Adrenal gland (tissue), 12 donors: ENCODE results near the gene PTX3. TPM values are rescaled to one million over a fixed set of nuclear protein-coding genes. Genes with fewer than 3 reads are reported as not detected.

ENCODE experiments used
- DNase-seq, 7 donors: peaks; one replicate each; pipeline ENCODE4 v3.0.0-alpha.2; 2019 to 2020
- H3K27ac ChIP-seq, 5 donors: fragments of 200-600 bp; sonication (generic) in 4 of 5; 1 replicate in 3 of 5; 2 replicates in 2 of 5; pipeline versions ENCODE4 v1.5.1 to v1.8.0; 2016 to 2020; ENCODE audit warnings: mild to moderate bottlenecking in 1 of 5
- H3K27me3 ChIP-seq: fragments of 200-600 bp; 2 replicates; pipeline ENCODE4 v1.8.0; 2021
- H3K36me3 ChIP-seq, 2 donors: fragments of 200-600 bp; replicated peaks in 1 of 2; 1 replicate in 1 of 2; 2 replicates in 1 of 2; pipeline versions ENCODE4 v1.5.1 to v1.8.0; 2018 to 2022
- H3K4me1 ChIP-seq, 2 donors: fragments of 200-600 bp; replicated peaks in 1 of 2; 1 replicate in 1 of 2; 2 replicates in 1 of 2; pipeline versions ENCODE4 v1.5.1 to v1.8.0; 2018 to 2021
- H3K4me3 ChIP-seq, 4 donors: fragments of 200-600 bp; sonication (generic) in 3 of 4; one replicate each; pipeline ENCODE4 v1.5.1; 2016 to 2018
- H3K9me3 ChIP-seq, 3 donors: fragments of 200-600 bp; sonication (generic) in 1 of 3; replicated peaks in 1 of 3; 1 replicate in 2 of 3; 2 replicates in 1 of 3; pipeline versions ENCODE4 v1.5.1 to v1.8.0; 2016 to 2021
- CTCF ChIP-seq, 6 experiments: fragments of 450-650 bp in 4 of 6; fragments of 200-600 bp in 2 of 6; sonication (generic) in 1 of 6; IDR thresholded peaks; 1 replicate in 5 of 6; 2 replicates in 1 of 6; pipeline versions ENCODE4 v1.5.1 to v1.8.0; 2016 to 2021; ENCODE audit warnings: antibody characterized with exemption in 6 of 6, mild to moderate bottlenecking in 2 of 6, moderate library complexity in 1 of 6
- POLR2A ChIP-seq, 2 donors: fragments of 450-650 bp; IDR thresholded peaks; one replicate each; pipeline ENCODE4 v1.6.1; 2017; ENCODE audit warnings: antibody characterized with exemption in 2 of 2, mild to moderate bottlenecking in 2 of 2, moderate library complexity in 1 of 2
- WGBS, 4 donors: extraction: QIAGEN DNeasy Blood & Tissue Kit in 2 of 4; methylation state at CpG; one replicate each; pipeline versions ENCODE4 v1.1.5 to v1.1.7; 2013 to 2017; 5-methylcytosine and 5-hydroxymethylcytosine counted together
- intact Hi-C, 2 donors: fragments of 100-400 bp; cut with DNase I; formaldehyde crosslinking; loops; one replicate each; pipeline versions ENCODE4 v1.14.1 to v1.15.0; 2022 to 2023
- polyA plus RNA-seq, 3 donors: library from polyadenylated mRNA; stranded (reverse); fragments of 200-250 nt in 2 of 3; fragments of 350-450 nt in 1 of 3; fragmentation: Illumina TruSeq in 1 of 3; extraction: RNeasy Lipid Tissue Mini Kit (QIAGEN cat#74804) in 1 of 3; gene quantifications; one replicate each; pipeline ENCODE4 v1.2.3, GENCODE V29; 2013 to 2014
- total RNA-seq, 9 donors: library from RNA; depleted of rRNA in 4 of 9; stranded (reverse); fragments of >200 nt in 4 of 9; fragments of 120-200 nt in 1 of 9; fragmentation: NEBNext Ultra II Directional in 1 of 9; extraction: Animal tissue kit (Norgen Biotek cat#: 25700) in 1 of 9; gene quantifications; one replicate each; pipeline versions ENCODE4 v1.1.0 to v1.2.4, GENCODE V29; 2013 to 2023
- donor health status: healthy with polysubstance abuse.
- donor health status: Bipolar disorder and iron deficiency.
- donor health status: DM: yes; HTN: yes; CAD: no.
- donor health status: DM: no; HTN: no; CAD: no.
- donor health status: DM: no; HTN: no; CAD: no.
- donor health status: DM: yes; HTN: yes; CAD: no.

Gene PTX3
- total and polyA plus RNA-seq, 12 donors, result 0.12 to 21.8 (median 3.8) TPM

GRCh38 chr3:157418104-157418503 lies 18.5 kb upstream of the PTX3 start:
- intact Hi-C loops, result no loop called here
- H3K27ac ChIP-seq, result no peak overlapping the region
- TF ChIP-seq POLR2A (IDR thresholded peaks at IDR 0.05) (no peak), CTCF (IDR thresholded peaks at IDR 0.05) (no peak)
- no peaks in the 10 kb centered on the region for H3K27me3 ChIP-seq
- H3K4me1 ChIP-seq, result no peaks in the 10 kb centered on the region
- 61 to 76% (median 75%) methylated on average over 2 of the region's 2 CpGs for WGBS, 4 donors
- H3K9me3 ChIP-seq, result no peaks in the 10 kb centered on the region
- DNase-seq, result no peak
- no peak overlapping the region for H3K4me3 ChIP-seq
- no peaks in the 10 kb centered on the region for H3K36me3 ChIP-seq

- DNase-seq, result no peak
- intact Hi-C loops, result no loop called here
- no peaks in the 10 kb centered on the region for H3K9me3 ChIP-seq
- no peaks in the 10 kb centered on the region for H3K4me1 ChIP-seq
- H3K27ac ChIP-seq, result no peak overlapping the region
- 74 to 88% (median 85%) methylated on average over 3 of the region's 3 CpGs for WGBS, 4 donors
- no peaks in the 10 kb centered on the region for H3K36me3 ChIP-seq
- no peaks in the 10 kb centered on the region for H3K27me3 ChIP-seq
- TF ChIP-seq CTCF (IDR thresholded peaks at IDR 0.05), result no peak
- no peak for TF ChIP-seq POLR2A (IDR thresholded peaks at IDR 0.05)
- H3K4me3 ChIP-seq, result no peak overlapping the region
Measured at GRCh38 chr3:157420606-157421130, 16.0 kb upstream of the PTX3 start.

GRCh38 chr3:157423337-157423736 lies 13.3 kb upstream of the PTX3 start:
- no peak for TF ChIP-seq POLR2A (IDR thresholded peaks at IDR 0.05)
- TF ChIP-seq CTCF (IDR thresholded peaks at IDR 0.05), result no peak
- Histone ChIP-seq H3K27me3 (no peaks in the 10 kb centered on the region), H3K27ac (no peak overlapping the region), H3K4me3 (no peak overlapping the region), H3K36me3 (no peaks in the 10 kb centered on the region), H3K9me3 (no peaks in the 10 kb centered on the region), H3K4me1 (no peaks in the 10 kb centered on the region)
- intact Hi-C loops, result no loop called here
- no peak for DNase-seq

GRCh38 chr3:157427901-157428300 lies 8.7 kb upstream of the PTX3 start:
- intact Hi-C loops, result no loop called here
- Histone ChIP-seq H3K4me1 (no peaks in the 10 kb centered on the region), H3K9me3 (no peaks in the 10 kb centered on the region), H3K27me3 (no peaks in the 10 kb centered on the region), H3K36me3 (no peaks in the 10 kb centered on the region), H3K27ac (no peak overlapping the region), H3K4me3 (no peak overlapping the region)
- TF ChIP-seq CTCF (IDR thresholded peaks at IDR 0.05) (no peak), POLR2A (IDR thresholded peaks at IDR 0.05) (no peak)
- no peak for DNase-seq
- WGBS, 4 donors, result 77 to 85% (median 79%) methylated on average over 4 of the region's 4 CpGs
